Sigmoid colon (tissue), 7 donors: Measurements from ENCODE around the gene C11orf54. TPM values are rescaled to one million over a fixed set of nuclear protein-coding genes. Genes with fewer than 3 reads are reported as not detected.
"Not testable (repeated sequence)": the region's sequence is repeated elsewhere in the genome, so short reads cannot be mapped to it uniquely, and the experiment has no call there.

ENCODE experiments used
- DNase-seq: peaks from one replicate; pipeline ENCODE4 v3.0.0-alpha.2; 2019
- H3K27ac ChIP-seq, 4 donors: fragments of 200-600 bp; sonication (generic); one replicate each; pipeline ENCODE4 v1.5.1; 2016 to 2019; ENCODE audit warnings: mild to moderate bottlenecking in 1 of 4
- H3K27me3 ChIP-seq, 3 donors: fragments of 200-600 bp; sonication (generic); one replicate each; pipeline ENCODE4 v1.5.1; 2019; ENCODE audit warnings: mild to moderate bottlenecking in 1 of 3
- H3K36me3 ChIP-seq, 4 donors: fragments of 200-600 bp; sonication (generic); one replicate each; pipeline ENCODE4 v1.5.1; 2016 to 2019
- H3K4me1 ChIP-seq, 4 donors: fragments of 200-600 bp; sonication (generic); one replicate each; pipeline ENCODE4 v1.5.1; 2017 to 2019
- H3K4me3 ChIP-seq, 4 donors: fragments of 200-600 bp; sonication (generic); one replicate each; pipeline ENCODE4 v1.5.1; 2017 to 2019; ENCODE audit warnings: mild to moderate bottlenecking in 2 of 4, moderate library complexity in 1 of 4
- H3K9me3 ChIP-seq, 4 donors: fragments of 200-600 bp in 3 of 4; sonication (generic) in 3 of 4; one replicate each; pipeline versions ENCODE4 v1.5.1 to v1.6.1; 2013 to 2019
- CTCF ChIP-seq, 4 experiments: fragments of 450-650 bp in 3 of 4; fragments of 200-600 bp in 1 of 4; IDR thresholded peaks; one replicate each; pipeline ENCODE4 v1.5.1; 2016 to 2019; ENCODE audit warnings: antibody characterized with exemption in 4 of 4, mild to moderate bottlenecking in 3 of 4, moderate library complexity in 2 of 4
- EP300 ChIP-seq, 4 donors: sonication (generic); formaldehyde crosslinking; IDR thresholded peaks; one replicate each; pipeline ENCODE4 v1.6.1; 2017; ENCODE audit warnings: antibody characterized with exemption in 4 of 4
- POLR2A ChIP-seq, 2 donors: fragments of 450-650 bp; IDR thresholded peaks; one replicate each; pipeline ENCODE4 v1.6.1; 2016; ENCODE audit warnings: antibody characterized with exemption in 2 of 2, mild to moderate bottlenecking in 2 of 2, moderate library complexity in 2 of 2
- POLR2AphosphoS5 ChIP-seq, 4 donors: sonication (generic); formaldehyde crosslinking; IDR thresholded peaks; one replicate each; pipeline ENCODE4 v1.6.1; 2017; ENCODE audit warnings: antibody characterized with exemption in 4 of 4
- WGBS, 2 donors: extraction: QIAGEN DNeasy Blood & Tissue Kit; methylation state at CpG; one replicate each; pipeline ENCODE4 v1.1.7; 2013; 5-methylcytosine and 5-hydroxymethylcytosine counted together
- intact Hi-C: fragments of 100-400 bp; cut with DNase I; formaldehyde crosslinking; loops from one replicate; pipeline ENCODE4 v1.15.1; 2023
- polyA plus RNA-seq, 3 donors: library from polyadenylated mRNA; stranded (reverse); fragments of 200-250 nt; gene quantifications; one replicate each; pipeline ENCODE4 v1.2.3, GENCODE V29; 2013
- total RNA-seq, 4 donors: library from RNA; depleted of rRNA; stranded (reverse); fragments of >200 nt; gene quantifications; one replicate each; pipeline ENCODE4 v1.1.0, GENCODE V29; 2016
- donor health status: healthy with polysubstance abuse.
- donor health status: Bipolar disorder and iron deficiency.
- donor health status: healthy.

C11orf54 gene
- total and polyA plus RNA-seq, 7 donors, result 23.7 to 82.8 (median 43.8) TPM

GRCh38 chr11:93757301-93757700 is 15.8 kb downstream of the C11orf54 start:
- WGBS, 2 donors, result 88 to 93% methylated on average over 3 of the region's 3 CpGs
- no peak for TF ChIP-seq POLR2A (IDR thresholded peaks at IDR 0.05)
- TF ChIP-seq EP300 (IDR thresholded peaks at IDR 0.05), result no peak
- no peak for TF ChIP-seq CTCF (IDR thresholded peaks at IDR 0.05)
- no peak for TF ChIP-seq POLR2AphosphoS5 (IDR thresholded peaks at IDR 0.05)
- no peak overlapping the region for H3K4me3 ChIP-seq
- no peak overlapping the region for H3K27ac ChIP-seq
- H3K4me1 ChIP-seq, result no peaks in the 10 kb centered on the region
- intact Hi-C loops, result no loop called here
- H3K9me3 ChIP-seq, result no peaks in the 10 kb centered on the region
- H3K36me3 ChIP-seq, result peaks cover 24 to 91% (median 46%) of the 10 kb centered on the region in 4 donors
- no peak for DNase-seq
- no peaks in the 10 kb centered on the region for H3K27me3 ChIP-seq

GRCh38 chr11:93757924-93758865 is 16.7 kb downstream of the C11orf54 start:
- no peaks in the 10 kb centered on the region for H3K4me1 ChIP-seq
- no peaks in the 10 kb centered on the region for H3K27me3 ChIP-seq
- intact Hi-C loops, result no loop called here
- no peak overlapping the region for H3K4me3 ChIP-seq
- peaks cover 24 to 98% (median 46%) of the 10 kb centered on the region in 4 donors for H3K36me3 ChIP-seq
- H3K27ac ChIP-seq, result no peak overlapping the region
- no peak for DNase-seq
- TF ChIP-seq EP300 (IDR thresholded peaks at IDR 0.05) (no peak), POLR2AphosphoS5 (IDR thresholded peaks at IDR 0.05) (no peak), POLR2A (IDR thresholded peaks at IDR 0.05) (no peak), CTCF (IDR thresholded peaks at IDR 0.05) (no peak)
- 96 to 98% methylated on average over 38 of the region's 38 CpGs for WGBS, 2 donors
- no peaks in the 10 kb centered on the region for H3K9me3 ChIP-seq

GRCh38 chr11:93759123-93759522 is 17.7 kb downstream of the C11orf54 start:
- intact Hi-C loops, H3K27me3 ChIP-seq, H3K4me3 ChIP-seq, DNase-seq, H3K4me1 ChIP-seq, H3K27ac ChIP-seq, H3K9me3 ChIP-seq: not testable (repeated sequence)
- 67 to 90% methylated on average over 4 of the region's 4 CpGs for WGBS, 2 donors
- peaks cover 23 to 98% (median 48%) of the 10 kb centered on the region in 4 donors for H3K36me3 ChIP-seq

- TF ChIP-seq POLR2A (IDR thresholded peaks at IDR 0.05), result no peak
- TF ChIP-seq POLR2AphosphoS5 (IDR thresholded peaks at IDR 0.05), result no peak
- TF ChIP-seq EP300 (IDR thresholded peaks at IDR 0.05), result no peak
- TF ChIP-seq CTCF (IDR thresholded peaks at IDR 0.05), result no peak
- Histone ChIP-seq H3K36me3 (peaks cover 19 to 83% (median 35%) of the 10 kb centered on the region in 4 donors), H3K4me3 (no peak overlapping the region), H3K9me3 (no peaks in the 10 kb centered on the region), H3K27ac (no peak overlapping the region), H3K4me1 (no peaks in the 10 kb centered on the region), H3K27me3 (no peaks in the 10 kb centered on the region)
- intact Hi-C loops, result no loop called here
- WGBS, 2 donors, result 96 to 99% methylated on average over 1 of the region's 1 CpG
- no peak for DNase-seq
Observed at GRCh38 chr11:93761910-93762309, 20.4 kb downstream of the C11orf54 start.

GRCh38 chr11:93765551-93765950 is 24.1 kb downstream of the C11orf54 start:
- no peaks in the 10 kb centered on the region for H3K9me3 ChIP-seq
- H3K36me3 ChIP-seq, result peaks cover 0 to 47% (median 9%) of the 10 kb centered on the region in 4 donors
- H3K27ac ChIP-seq, result no peak overlapping the region
- intact Hi-C loops, result no loop called here
- TF ChIP-seq POLR2A (IDR thresholded peaks at IDR 0.05), result no peak
- no peak for TF ChIP-seq EP300 (IDR thresholded peaks at IDR 0.05)
- H3K27me3 ChIP-seq, result no peaks in the 10 kb centered on the region
- 44 to 73% methylated on average over 2 of the region's 2 CpGs for WGBS, 2 donors
- no peak overlapping the region for H3K4me3 ChIP-seq
- no peak for DNase-seq
- H3K4me1 ChIP-seq, result no peaks in the 10 kb centered on the region
